HG02943 (cell line): ENCODE data around the gene PUS1.
"Not testable (repeated sequence)": the region's sequence is repeated elsewhere in the genome, so short reads cannot be mapped to it uniquely, and the experiment has no call there.

Source experiments
- ATAC-seq: cut with Tn5 transposase; IDR thresholded peaks from one replicate; pipeline ENCODE4 v1.9.1; 2021; ENCODE audit warnings: mild to moderate bottlenecking, low read depth, moderate library complexity; ENCODE audit not compliant: unreplicated experiment

Gene PUS1

GRCh38 chr12:131928711-131929580 is at the start of gene PUS1:
TSS of gene PUS1 (plus strand) at chr12:131929276. CDS start at chr12:131929723, 447 bp downstream.
- peak; percentile 61 for ATAC-seq

- ATAC-seq = no peak
Measured at GRCh38 chr12:131882804-131883520, 46.1 kb upstream of the PUS1 start.

GRCh38 chr12:131883521-131883900 is 45.6 kb upstream of the PUS1 start:
- ATAC-seq = no peak

GRCh38 chr12:131885076-131885475 is 44.0 kb upstream of the PUS1 start:
- ATAC-seq = not testable (repeated sequence)

GRCh38 chr12:131885543-131886057 is 43.5 kb upstream of the PUS1 start:
- ATAC-seq = no peak

- ATAC-seq = not testable (repeated sequence)
Measured at GRCh38 chr12:131891722-131892121, 37.4 kb upstream of the PUS1 start.

GRCh38 chr12:131892711-131893604 is 36.1 kb upstream of the PUS1 start:
- no peak for ATAC-seq

- ATAC-seq = no peak
Measured at GRCh38 chr12:131893605-131894312, 35.3 kb upstream of the PUS1 start.

GRCh38 chr12:131894313-131894860 is 34.7 kb upstream of the PUS1 start, which contains the start of gene ULK1:
TSS of gene ULK1 (plus strand) at chr12:131894622. CDS start at chr12:131895002, 380 bp downstream.
- ATAC-seq = peak; percentile 78

GRCh38 chr12:131894981-131895639 is 34.0 kb upstream of the PUS1 start:
- peak; percentile 10 for ATAC-seq

- peak; percentile 10 for ATAC-seq
Measured at GRCh38 chr12:131895640-131896079, 33.4 kb upstream of the PUS1 start.

- ATAC-seq = peak; percentile 43
Measured at GRCh38 chr12:131896080-131896810, 32.8 kb upstream of the PUS1 start.

GRCh38 chr12:131896811-131897270 is 32.2 kb upstream of the PUS1 start:
- ATAC-seq = no peak

GRCh38 chr12:131897276-131897675 is 31.8 kb upstream of the PUS1 start:
- no peak for ATAC-seq

- no peak for ATAC-seq
Measured at GRCh38 chr12:131897875-131898274, 31.2 kb upstream of the PUS1 start.

GRCh38 chr12:131900397-131900796 is 28.7 kb upstream of the PUS1 start:
- no peak for ATAC-seq

GRCh38 chr12:131901431-131902331 is 27.4 kb upstream of the PUS1 start:
- ATAC-seq = no peak
